GM21528 (cell line): Measurements from ENCODE around the gene MPDZ.

Source experiments
- ATAC-seq: cut with Tn5 transposase; IDR thresholded peaks from one replicate; pipeline ENCODE4 v1.9.1; 2021; ENCODE audit warnings: mild to moderate bottlenecking, moderate library complexity; ENCODE audit not compliant: unreplicated experiment, low FRiP score

Gene MPDZ

DNA sequence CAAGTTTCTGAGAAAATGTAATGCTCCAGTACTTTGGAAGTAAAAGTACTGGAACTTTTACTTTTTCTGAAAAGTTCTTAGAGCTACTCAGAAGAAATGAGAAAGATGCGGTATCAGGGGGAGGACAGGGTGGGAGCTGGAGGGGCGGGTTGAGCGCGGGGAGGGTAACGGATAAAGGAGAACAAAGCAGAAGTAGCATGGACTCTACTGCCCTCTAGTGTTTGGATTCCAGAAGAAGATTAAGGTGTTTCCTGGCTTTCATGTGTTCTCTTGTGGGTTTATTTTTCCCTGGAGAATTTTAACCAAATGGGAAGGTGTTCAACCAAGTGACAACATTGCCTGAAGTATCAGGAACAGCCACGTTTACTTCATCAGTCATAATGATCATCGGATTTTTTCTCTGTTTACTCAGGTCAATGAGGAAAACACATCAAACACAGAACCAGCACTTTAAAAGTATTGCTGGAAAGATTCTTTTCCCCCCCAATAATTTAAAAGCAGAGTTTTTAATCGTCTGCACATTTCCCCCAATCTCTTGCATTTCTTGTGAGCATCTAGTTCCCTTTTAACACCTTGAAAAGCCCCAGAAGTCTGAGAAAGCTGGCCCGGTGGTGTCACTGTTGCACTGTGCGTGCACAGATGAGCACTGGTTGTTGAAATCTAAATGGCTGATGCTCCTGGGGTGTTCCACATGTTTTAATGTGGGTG lies 190.6 kb downstream of the MPDZ start:
- ATAC-seq, result peak; percentile 80

DNA sequence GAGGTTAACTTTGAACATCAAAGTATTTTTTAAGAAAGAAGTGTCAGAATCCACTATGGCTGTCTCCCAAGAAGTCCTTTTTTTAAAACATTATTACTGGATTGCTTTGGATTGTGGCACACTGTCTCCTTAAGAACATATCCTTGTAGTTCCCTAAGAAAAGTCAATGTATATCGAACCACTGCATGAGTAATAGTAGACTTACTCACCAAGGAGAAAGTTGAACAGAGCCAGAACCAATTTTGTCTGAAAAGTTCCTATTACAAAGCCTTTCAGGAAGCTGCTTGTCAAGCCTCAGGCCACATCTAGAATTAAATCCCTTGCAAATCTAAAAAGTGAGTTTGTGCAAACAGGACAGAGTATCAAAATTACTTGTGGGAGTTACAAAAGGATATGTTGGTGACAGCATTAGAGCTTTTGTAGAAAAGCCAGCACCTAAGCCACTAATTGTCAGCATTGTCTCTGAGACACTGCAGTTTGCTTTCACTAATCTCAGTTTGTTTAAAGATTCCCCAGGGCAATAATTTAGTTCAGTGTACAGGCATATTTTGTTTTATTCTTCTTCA lies 195.4 kb downstream of the MPDZ start:
- no peak for ATAC-seq

DNA sequence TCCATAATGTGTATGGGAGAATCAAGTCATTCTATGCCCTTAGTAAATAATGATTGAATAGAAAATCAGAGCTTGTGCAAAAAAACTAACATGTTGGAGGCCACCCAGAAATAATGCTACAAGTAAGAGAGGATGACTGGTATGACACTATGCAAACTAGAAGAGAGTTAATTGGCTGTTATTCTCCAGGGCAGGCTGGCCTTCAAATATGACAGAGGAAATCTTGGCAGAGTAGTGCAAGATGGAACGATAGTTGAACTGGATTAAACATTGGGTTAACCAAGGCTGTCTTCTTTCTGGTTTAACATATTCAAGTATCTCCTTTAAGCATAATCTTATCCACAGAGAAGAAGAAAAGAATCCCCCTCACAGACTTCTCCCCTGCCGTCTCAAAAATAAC lies 196.1 kb downstream of the MPDZ start:
- ATAC-seq, result no peak

DNA sequence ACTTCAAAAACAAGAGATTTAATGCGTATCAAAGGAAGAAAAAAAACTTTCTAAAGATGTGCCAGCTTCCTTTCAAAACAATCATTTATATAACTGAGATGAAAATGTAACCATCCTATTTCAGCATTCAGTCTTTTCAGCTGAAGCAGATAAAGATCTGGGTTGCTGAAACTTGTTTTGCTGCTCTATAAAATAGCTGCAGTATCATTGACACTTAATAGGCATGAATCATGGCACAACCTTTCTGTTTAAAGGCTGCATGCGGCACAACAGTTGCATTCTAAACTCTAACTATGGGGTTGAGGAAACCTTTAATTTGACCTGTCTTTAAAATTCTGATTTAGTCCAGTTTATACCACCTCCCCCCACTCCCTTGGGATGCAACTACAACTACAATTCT lies 196.7 kb downstream of the MPDZ start:
- ATAC-seq, result no peak

DNA sequence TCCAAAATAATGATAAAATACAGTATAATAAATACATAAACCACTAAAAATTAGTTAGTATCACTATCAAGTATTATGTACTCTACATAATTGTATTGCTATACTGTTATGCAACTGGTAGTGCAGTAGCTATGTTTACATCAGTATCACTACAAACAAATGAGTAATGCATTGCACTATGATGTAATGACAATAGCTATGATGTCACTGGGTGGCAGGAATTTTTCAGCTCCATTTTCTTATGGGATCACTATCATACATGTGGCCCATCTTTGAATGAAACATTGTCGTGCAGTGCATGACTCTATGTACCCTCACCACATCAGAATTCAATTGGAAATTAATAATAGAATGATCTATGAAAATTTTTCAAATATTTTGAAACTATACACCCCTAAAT lies 201.3 kb downstream of the MPDZ start:
- no peak for ATAC-seq

DNA sequence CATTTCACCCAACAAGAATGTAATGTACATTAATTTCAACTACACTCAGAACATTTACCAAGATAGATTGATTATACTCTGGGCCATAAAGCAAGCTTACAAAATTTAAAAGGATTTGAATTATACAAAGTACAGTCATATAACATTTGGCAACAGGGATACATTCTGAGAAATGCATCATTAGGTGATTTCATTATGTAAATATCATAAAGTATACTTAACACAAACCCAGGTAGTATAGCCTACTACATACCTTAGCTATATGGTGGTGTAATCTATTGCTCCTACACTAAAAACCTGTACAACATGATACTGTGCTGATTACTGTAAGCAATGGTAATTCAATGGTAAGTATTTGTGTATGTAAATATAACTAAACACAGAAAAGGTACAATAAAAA lies 202.9 kb downstream of the MPDZ start:
- no peak for ATAC-seq

DNA sequence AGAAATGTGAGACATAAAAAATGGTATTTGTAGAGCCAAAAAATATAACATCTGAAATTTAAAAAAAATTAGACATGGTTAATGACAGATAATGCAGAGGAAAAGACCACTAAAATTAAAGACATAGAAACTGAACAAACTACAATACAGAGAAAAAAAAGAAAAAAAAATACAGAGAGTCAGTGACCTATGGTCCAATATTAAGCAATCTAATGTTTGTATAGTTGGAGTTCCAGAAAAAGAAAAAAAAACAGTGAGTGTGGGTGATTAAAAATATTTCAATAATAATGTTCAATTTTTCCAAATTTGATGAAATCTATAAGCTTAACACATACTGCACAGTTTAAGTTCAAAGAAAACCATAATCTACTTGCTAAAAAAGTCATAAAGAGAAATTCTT lies 207.6 kb downstream of the MPDZ start:
- ATAC-seq, result no peak

DNA sequence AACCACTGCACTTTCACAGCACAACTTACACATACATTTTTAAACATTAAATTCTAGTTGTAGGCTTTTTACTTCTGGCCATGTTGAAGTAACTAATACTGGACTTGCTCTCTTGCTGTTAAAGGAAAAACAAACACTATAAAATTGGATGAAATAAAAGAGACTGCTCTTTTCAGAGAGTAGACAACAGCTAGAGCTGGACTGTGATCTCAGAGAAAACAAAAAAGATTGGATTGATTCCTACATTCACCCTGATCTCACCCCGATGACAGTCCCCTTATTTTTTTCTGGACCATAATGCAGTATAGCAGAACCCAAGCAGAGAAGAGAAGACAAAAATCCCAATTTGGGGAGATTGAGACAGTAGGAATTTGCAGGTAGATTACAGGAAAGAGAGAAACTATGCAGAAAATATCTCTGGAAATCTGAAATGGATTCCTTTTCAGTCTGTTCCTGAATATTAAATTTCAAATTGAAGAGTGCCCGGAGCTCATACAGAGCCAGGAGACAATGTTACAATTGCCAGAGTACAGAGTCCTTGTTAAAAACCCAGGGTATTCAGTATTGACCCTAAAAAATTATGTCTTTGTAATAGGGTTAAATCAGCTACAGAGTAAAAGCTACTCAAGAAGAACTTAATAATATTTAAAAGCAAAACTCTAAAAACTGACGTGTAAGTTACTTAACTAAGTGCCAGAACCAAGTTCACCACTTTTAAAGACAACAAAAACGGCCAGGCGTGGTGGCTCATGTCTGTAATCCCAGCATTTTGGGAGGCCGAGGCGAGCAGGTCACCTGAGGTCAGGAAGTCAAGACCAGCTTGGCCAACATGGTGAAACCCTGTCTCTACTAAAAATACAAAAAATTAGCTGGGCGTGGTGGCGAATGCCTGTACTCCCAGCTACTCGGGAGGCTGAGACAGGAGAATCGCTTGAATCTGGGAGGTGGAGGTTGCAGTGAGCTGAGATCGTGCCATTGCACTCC lies 208.6 kb downstream of the MPDZ start:
- ATAC-seq, result no peak

DNA sequence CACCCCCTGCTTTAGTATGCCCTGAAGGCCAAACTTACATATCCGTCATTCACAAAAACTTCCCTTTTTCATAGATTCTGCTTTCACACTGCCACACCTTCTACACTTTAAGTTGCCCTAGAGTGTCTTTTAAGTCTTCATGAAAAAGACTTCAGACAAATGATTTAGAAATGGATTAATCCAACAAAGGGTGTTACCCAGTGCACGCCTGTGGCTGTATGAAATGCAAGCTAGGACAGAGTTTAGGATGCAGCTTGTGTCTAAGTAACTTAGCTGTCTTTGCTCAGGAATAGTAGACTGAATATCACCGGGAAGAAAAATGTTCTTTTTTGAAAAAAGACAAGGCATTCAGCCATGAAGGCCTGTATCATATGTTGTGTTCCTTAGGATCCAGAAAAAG lies 210.0 kb downstream of the MPDZ start:
- no peak for ATAC-seq

DNA sequence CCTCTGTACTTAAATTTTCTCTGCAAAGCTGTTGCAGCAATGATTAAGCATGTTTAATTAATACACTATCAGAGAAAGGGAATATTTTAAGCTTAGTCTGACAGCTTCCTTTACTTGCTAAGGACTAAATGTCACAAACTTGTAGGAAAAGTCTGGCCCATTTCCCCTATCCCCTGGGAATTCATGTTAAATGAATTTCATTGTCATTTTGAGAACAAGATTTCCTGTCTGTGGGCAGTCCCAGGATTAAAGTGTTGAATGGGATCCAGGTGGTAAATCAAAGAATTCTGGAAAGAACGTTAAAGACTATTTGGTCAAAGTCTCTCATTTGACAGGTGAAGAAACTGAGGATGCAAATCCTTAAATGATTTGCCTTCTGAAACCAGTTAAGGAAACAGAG lies 214.8 kb downstream of the MPDZ start:
- no peak for ATAC-seq

DNA sequence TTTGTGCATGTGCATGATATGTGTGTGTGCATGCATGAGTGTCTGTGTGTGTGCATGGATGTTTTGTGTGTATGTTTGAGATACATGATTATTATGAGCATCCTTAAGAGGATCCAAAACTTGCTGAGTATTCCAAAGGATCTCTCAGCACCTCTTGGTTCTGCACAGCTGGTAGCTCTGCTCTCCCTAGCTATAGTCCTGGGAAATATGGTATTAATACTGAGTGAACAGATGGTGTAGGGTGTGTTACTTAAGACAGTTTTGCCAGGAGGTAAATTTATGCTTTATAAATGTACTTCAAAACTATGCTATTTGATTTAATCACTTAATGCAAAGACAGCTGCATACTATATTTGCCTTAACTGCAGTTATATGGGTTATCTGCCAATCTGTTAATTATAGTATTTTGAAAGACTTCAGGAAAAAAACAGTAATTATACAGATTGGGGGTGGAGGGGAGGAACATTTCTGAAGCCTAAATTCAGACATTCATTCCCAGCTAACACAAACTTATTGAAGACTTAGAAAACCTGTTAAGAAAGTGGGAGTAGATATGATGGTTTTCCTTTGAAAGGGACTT lies 215.5 kb downstream of the MPDZ start:
- no peak for ATAC-seq

DNA sequence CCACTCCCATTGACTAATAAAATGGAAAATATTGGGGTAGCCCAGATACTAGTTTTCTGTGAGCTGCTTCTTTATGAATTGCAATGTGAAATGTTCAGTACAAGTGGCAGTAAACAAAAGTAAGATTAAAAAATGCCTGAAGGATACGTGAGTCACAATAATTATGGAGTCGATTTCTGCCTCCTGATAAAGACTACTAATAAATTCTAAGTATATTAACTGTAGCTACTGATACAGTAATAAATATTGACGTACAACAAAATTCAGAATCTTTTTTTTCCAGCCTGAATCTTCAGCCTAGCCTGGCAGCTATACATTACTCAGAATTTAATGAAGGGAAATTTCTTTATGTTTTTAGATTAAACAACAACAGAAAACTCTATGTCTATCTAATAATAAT lies 218.1 kb downstream of the MPDZ start:
- ATAC-seq, result no peak
